HepG2 (cell line): Measurements from ENCODE around the gene SLC12A2. TPM values are rescaled to one million over a fixed set of nuclear protein-coding genes. Genes with fewer than 3 reads are reported as not detected.

Source experiments
- ATAC-seq: fragments of 200-7000 bp; cut with Tn5 transposase; 3 replicates; pipeline ENCODE4 v1.9.1; 2020; ENCODE audit warnings: mild to moderate bottlenecking, moderate library complexity
- BruUV-seq: library from RNA; stranded (reverse); fragments of 400-500 nt; replicated peaks from 2 replicates; lab custom pipeline; 2021; lab: Mats Ljungman, UMichigan
- CTCF ChIA-PET: fragments of 300-600 bp; formaldehyde crosslinking; extraction: SDS; loops from one replicate; lab custom pipeline; 2021; ENCODE audit warnings: low total read pairs, inconsistent platforms, low intra/inter-chr PET ratio; lab: Yijun Ruan, JAX
- POLR2A ChIA-PET: fragments of 350-600 bp; sonication (Branson Sonifier 250); formaldehyde crosslinking; loops from one replicate; lab custom pipeline; 2020; ENCODE audit warnings: antibody characterized with exemption, inconsistent platforms; lab: Yijun Ruan, JAX
- DNase-seq: peaks from one replicate; pipeline ENCODE4 v3.0.0-alpha.2; 2015; ENCODE audit warnings: low spot score
- FAIRE-seq: peaks from 3 replicates; lab custom pipeline; 2011; peaks lifted over from hg19 to GRCh38; lab: Jason Lieb, UNC
- H2AFZ ChIP-seq: one replicate; pipeline ENCODE4 v1.6.1; 2011; ENCODE audit warnings: low read length, inconsistent platforms
- H3K27ac ChIP-seq: fragments of 300-600 bp; 3 replicates; pipeline ENCODE4 v1.8.0; 2011; ENCODE audit warnings: mixed run types, mild to moderate bottlenecking, mixed read lengths, low read length, inconsistent platforms; ENCODE audit not compliant: insufficient read depth; ENCODE audit errors: extremely low read length
- H3K27me3 ChIP-seq, 2 experiments: fragments of 200-600 bp in 1 of 2; 2 replicates in 1 of 2; 3 replicates in 1 of 2; pipeline versions ENCODE4 v1.6.0 to v1.8.0; 2011; ENCODE audit warnings: low read length in 2 of 2, mild to moderate bottlenecking in 2 of 2, moderate library complexity in 2 of 2, inconsistent platforms in 1 of 2; ENCODE audit not compliant: insufficient read depth in 2 of 2, control insufficient read depth in 1 of 2
- H3K36me3 ChIP-seq, 2 experiments: fragments of 200-600 bp in 1 of 2; replicated peaks in 1 of 2; 2 replicates in 1 of 2; 3 replicates in 1 of 2; pipeline versions ENCODE4 v1.5.1 to v1.8.0; 2011; ENCODE audit warnings: low read length in 2 of 2, inconsistent platforms in 1 of 2; ENCODE audit not compliant: insufficient read depth in 2 of 2, control insufficient read depth in 1 of 2
- H3K4me1 ChIP-seq: 2 replicates; pipeline ENCODE4 v1.5.1; 2012; ENCODE audit warnings: low read length, inconsistent platforms; ENCODE audit not compliant: insufficient read depth
- H3K4me2 ChIP-seq: 2 replicates; pipeline ENCODE4 v1.6.0; 2011; ENCODE audit warnings: low read depth, low read length, inconsistent platforms
- H3K4me3 ChIP-seq, 3 experiments: fragments of 200-600 bp in 1 of 3; sonication (generic), shearing (Covaris generic) in 1 of 3; replicated peaks in 1 of 3; 2 replicates each; pipeline ENCODE4 v1.5.1; 2011 to 2016; ENCODE audit warnings: low read length in 3 of 3, inconsistent platforms in 2 of 3, low read depth in 2 of 3, mild to moderate bottlenecking in 2 of 3, control low read depth in 1 of 3, mixed read lengths in 1 of 3; ENCODE audit not compliant: insufficient read depth in 1 of 3
- H3K79me2 ChIP-seq: one replicate; pipeline ENCODE4 v1.6.1; 2011; ENCODE audit warnings: low read length, inconsistent platforms; ENCODE audit not compliant: insufficient read depth
- H3K9ac ChIP-seq: 2 replicates; pipeline ENCODE4 v1.6.0; 2011; ENCODE audit warnings: mild to moderate bottlenecking, low read depth, low read length, inconsistent platforms; ENCODE audit not compliant: insufficient read depth
- H3K9me3 ChIP-seq: 2 replicates; pipeline ENCODE4 v1.5.1; 2012; ENCODE audit warnings: mild to moderate bottlenecking, low read length
- H4K20me1 ChIP-seq: 2 replicates; pipeline ENCODE4 v1.6.0; 2011; ENCODE audit warnings: inconsistent platforms, mild to moderate bottlenecking, low read length, moderate library complexity; ENCODE audit not compliant: insufficient read depth
- MED1 ChIP-seq: sonication (generic); formaldehyde crosslinking; IDR thresholded peaks from 2 replicates; pipeline ENCODE4 v1.4.0; 2020; ENCODE audit warnings: missing genetic modification reagents
- SOX13 ChIP-seq, 3 experiments: fragments of 450-650 bp in 1 of 3; sonication (generic) in 1 of 3; formaldehyde crosslinking in 1 of 3; IDR thresholded peaks in 2 of 3; conservative IDR thresholded peaks in 1 of 3; 2 replicates each; pipeline versions ENCODE4 v1.5.0 to v1.6.1; 2016 to 2020; ENCODE audit warnings: antibody characterized with exemption in 1 of 3, mild to moderate bottlenecking in 1 of 3, missing compliant biosample characterization in 1 of 3, missing genetic modification reagents in 1 of 3, moderate library complexity in 1 of 3
- WGBS: methylation state at CpG from one replicate; pipeline ENCODE4 v1.1.6; 2017; ENCODE audit warnings: low lambda C conversion rate; 5-methylcytosine and 5-hydroxymethylcytosine counted together
- in situ Hi-C: cut with HindIII; loops from 2 replicates; pipeline ENCODE4 v1.10.0; 2017; ENCODE audit warnings: low pct_unique_long_range_greater_than_20kb; ENCODE audit not compliant: extremely low pct_ligation_motif_present
- intact Hi-C: fragments of 100-400 bp; cut with micrococcal nuclease; formaldehyde crosslinking; loops from one replicate; pipeline ENCODE4 v1.10.0; 2022; ENCODE audit not compliant: unreplicated experiment
- polyA plus RNA-seq, 8 experiments: library from polyadenylated mRNA; depleted of rRNA in 3 of 8; stranded (reverse) in 7 of 8; unstranded in 1 of 8; fragments of >200 nt; fragmentation: Illumina TruSeq in 4 of 8; extraction: Trizol in 4 of 8; gene quantifications; 2 replicates each; pipeline versions ENCODE4 v1.2.1 to v1.2.3, GENCODE V29; 2011 to 2016; ENCODE audit warnings: low read depth in 4 of 8, missing spikeins in 1 of 8, mixed read lengths in 1 of 8; ENCODE audit not compliant: insufficient read depth in 1 of 8
- total RNA-seq, 5 experiments: library from RNA; depleted of rRNA; stranded (reverse); fragments of >200 nt; fragmentation: Illumina TruSeq; extraction: Trizol; gene quantifications; 2 replicates each; pipeline ENCODE4 v1.2.3, GENCODE V29; 2016; ENCODE audit warnings: low read depth in 1 of 5
- TF ChIP-seq, protein P1 (sequence below): fragments of 450-650 bp; IDR thresholded peaks from 2 replicates; pipeline ENCODE4 v1.6.1; 2016
- TF ChIP-seq, protein P2 (sequence below), 2 experiments: sonication (generic) in 1 of 2; formaldehyde crosslinking in 1 of 2; IDR thresholded peaks; 2 replicates each; pipeline versions ENCODE4 v1.4.0 to v1.6.1; 2016 to 2020; ENCODE audit warnings: borderline replicate concordance in 1 of 2, low read depth in 1 of 2, mild to moderate bottlenecking in 1 of 2, missing genetic modification reagents in 1 of 2

The SLC12A2 gene
- total and polyA plus RNA-seq, 2 of the 13 experiments (the other 11 are each of a cell fraction or from before 2014, with no cell fraction given): 4.0 to 9.7 TPM

DNA sequence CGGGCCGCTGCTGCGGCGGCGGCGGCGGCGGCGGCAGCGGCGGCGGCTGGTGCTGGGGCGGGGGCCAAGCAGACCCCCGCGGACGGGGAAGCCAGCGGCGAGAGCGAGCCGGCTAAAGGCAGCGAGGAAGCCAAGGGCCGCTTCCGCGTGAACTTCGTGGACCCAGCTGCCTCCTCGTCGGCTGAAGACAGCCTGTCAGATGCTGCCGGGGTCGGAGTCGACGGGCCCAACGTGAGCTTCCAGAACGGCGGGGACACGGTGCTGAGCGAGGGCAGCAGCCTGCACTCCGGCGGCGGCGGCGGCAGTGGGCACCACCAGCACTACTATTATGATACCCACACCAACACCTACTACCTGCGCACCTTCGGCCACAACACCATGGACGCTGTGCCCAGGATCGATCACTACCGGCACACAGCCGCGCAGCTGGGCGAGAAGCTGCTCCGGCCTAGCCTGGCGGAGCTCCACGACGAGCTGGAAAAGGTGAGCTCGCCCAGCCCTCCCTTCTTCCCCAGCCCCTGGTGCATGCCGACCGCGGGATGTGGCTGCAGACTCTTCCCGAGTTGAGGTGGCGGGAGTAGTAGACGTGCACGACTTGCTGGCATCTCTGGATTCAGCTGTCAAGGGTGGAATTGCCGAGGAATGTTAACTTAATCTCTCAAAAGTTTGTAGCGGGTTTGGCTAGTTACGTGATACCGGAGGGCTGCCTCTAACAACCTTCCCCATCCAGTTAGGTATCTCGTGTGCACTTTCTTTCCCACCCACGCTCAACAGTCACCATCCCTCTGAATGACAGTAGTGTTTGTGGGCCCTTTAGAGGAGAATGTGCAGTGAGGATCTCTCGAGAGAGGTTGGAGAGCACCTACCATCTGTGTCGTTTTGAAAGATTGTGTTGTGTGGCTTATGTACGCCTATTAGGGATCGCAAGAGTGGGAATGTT is 932 bp downstream of the SLC12A2 start (continued):
- TF ChIP-seq, protein P1, sequence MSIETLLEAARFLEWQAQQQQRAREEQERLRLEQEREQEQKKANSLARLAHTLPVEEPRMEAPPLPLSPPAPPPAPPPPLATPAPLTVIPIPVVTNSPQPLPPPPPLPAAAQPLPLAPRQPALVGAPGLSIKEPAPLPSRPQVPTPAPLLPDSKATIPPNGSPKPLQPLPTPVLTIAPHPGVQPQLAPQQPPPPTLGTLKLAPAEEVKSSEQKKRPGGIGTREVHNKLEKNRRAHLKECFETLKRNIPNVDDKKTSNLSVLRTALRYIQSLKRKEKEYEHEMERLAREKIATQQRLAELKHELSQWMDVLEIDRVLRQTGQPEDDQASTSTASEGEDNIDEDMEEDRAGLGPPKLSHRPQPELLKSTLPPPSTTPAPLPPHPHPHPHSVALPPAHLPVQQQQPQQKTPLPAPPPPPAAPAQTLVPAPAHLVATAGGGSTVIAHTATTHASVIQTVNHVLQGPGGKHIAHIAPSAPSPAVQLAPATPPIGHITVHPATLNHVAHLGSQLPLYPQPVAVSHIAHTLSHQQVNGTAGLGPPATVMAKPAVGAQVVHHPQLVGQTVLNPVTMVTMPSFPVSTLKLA: no peak

DNA sequence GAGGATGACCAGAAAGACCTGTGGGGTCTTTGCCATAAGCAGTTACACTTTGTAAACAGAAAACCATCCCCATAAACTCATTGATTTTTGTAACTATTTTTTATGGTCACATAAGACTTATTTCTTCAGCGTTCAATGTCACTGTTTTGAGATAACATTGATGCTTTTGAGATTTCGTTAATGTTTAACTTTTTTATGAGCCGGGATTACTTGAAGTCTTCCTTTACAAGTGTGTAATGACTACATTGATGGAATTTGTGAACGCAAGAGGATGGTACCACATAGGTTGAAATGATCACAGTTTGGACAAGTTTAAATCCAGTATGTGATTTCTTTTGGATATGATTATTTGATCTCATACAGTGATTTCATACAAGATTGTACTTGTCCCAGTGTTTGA is 1.8 kb downstream of the SLC12A2 start:
- H3K4me3 ChIP-seq: peak overlapping the region in 2 of 3 experiments; percentile 57 to 75; a peak in 3 of 6 replicates
- peaks cover 14% of the 10 kb centered on the region for H3K4me1 ChIP-seq
- ChIA-PET CTCF (no interaction called here), POLR2A (no interaction called here)
- 2% methylated on average over 4 of the region's 4 CpGs for WGBS
- H3K9me3 ChIP-seq: no peaks in the 10 kb centered on the region
- no peak for TF ChIP-seq MED1
- TF ChIP-seq, protein P2, sequence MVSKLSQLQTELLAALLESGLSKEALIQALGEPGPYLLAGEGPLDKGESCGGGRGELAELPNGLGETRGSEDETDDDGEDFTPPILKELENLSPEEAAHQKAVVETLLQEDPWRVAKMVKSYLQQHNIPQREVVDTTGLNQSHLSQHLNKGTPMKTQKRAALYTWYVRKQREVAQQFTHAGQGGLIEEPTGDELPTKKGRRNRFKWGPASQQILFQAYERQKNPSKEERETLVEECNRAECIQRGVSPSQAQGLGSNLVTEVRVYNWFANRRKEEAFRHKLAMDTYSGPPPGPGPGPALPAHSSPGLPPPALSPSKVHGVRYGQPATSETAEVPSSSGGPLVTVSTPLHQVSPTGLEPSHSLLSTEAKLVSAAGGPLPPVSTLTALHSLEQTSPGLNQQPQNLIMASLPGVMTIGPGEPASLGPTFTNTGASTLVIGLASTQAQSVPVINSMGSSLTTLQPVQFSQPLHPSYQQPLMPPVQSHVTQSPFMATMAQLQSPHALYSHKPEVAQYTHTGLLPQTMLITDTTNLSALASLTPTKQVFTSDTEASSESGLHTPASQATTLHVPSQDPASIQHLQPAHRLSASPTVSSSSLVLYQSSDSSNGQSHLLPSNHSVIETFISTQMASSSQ (IDR thresholded peaks at IDR 0.05; ENCODE audit: low read depth): peak; percentile 56; the same call in 1 of the 2 replicates
- TF ChIP-seq, protein P2 (CRISPR knock-in tag; IDR thresholded peaks at IDR 0.05; ENCODE audit: borderline replicate concordance): no peak; the same call in 1 of the 2 replicates
- no peak for TF ChIP-seq SOX13 (IDR thresholded peaks at IDR 0.05)
- 0 out of 4 replicates have a peak, but pooled peaks of 1 of the 2 experiments have one; percentile 7 for TF ChIP-seq SOX13 (CRISPR knock-in tag; conservative IDR thresholded peaks at IDR 0.05 in 1 of 2, IDR thresholded peaks at IDR 0.05 in 1 of 2)
- H3K4me2 ChIP-seq: peak overlapping the region; percentile 82
- no peak overlapping the region for H3K27ac ChIP-seq
- TSS peak; percentile 56 for BruUV-seq
- FAIRE-seq (no peak), DNase-seq (peak; percentile 18), ATAC-seq (no peak)
- H3K27me3 ChIP-seq: peaks cover 0 to 5% of the 10 kb centered on the region in 2 experiments; a peak in 1 of 5 replicates
- no peak overlapping the region for H3K9ac ChIP-seq
- no peak overlapping the region for H2AFZ ChIP-seq
- H3K79me2 ChIP-seq: peaks cover 15% of the 10 kb centered on the region
- in situ Hi-C loops (loop anchor here (25.0 kb wide), 1 partner anchor 198 kb away; no protein-coding TSS in a partner anchor), intact Hi-C loops (no loop called here)
- H3K36me3 ChIP-seq: no peaks in the 10 kb centered on the region
- 0 out of 2 replicates have a peak, but pooled peaks cover 3% of the 10 kb centered on the region for H4K20me1 ChIP-seq
